Upper lobe of left lung (tissue), 4 donors: ENCODE measurements around the gene MAMDC4.

Experiments used
- POLR2A ChIP-seq, 4 donors: fragments of 450-650 bp; IDR thresholded peaks; one replicate each; pipeline ENCODE4 v1.5.1; 2016 to 2017; ENCODE audit warnings: antibody characterized with exemption in 4 of 4, mild to moderate bottlenecking in 2 of 4
- POLR2AphosphoS5 ChIP-seq, 2 donors: sonication (generic); formaldehyde crosslinking; IDR thresholded peaks; one replicate each; pipeline ENCODE4 v1.5.1; 2017; ENCODE audit warnings: antibody characterized with exemption in 2 of 2
- TF ChIP-seq, protein P1 (sequence below), 6 experiments: fragments of 450-650 bp in 4 of 6; fragments of 200-600 bp in 2 of 6; sonication (generic) in 2 of 6; IDR thresholded peaks; one replicate each; pipeline ENCODE4 v1.5.1; 2016 to 2019; ENCODE audit warnings: antibody characterized with exemption in 6 of 6

DNA sequence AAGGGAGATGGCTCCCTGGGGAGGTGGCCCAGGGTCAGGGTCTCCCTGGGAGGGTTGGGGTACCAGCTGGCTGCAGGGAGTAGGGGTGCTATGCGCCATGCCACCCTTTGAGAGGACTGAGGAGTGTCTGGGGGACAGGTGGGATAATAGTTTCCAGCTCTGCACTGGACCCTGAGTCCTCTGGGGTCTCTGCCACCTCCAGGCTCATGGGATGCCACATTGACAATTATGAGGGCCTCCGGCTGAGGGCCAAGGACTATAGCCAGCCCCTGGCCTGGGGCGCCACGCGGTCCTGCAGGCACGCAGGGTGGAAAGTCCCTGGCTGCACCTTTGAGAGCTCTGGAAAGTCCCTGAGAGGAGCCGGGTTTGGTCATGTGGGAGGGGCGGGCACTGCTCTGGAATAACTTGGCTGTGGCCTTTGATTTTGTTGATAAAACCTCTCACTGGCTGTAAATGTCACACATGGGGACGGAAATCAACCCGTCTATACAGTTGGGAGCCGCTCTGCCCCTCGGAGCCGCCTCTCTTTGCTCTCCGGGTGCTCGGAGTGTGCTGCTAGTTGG, 50.2 kb downstream of the MAMDC4 start:
- TF ChIP-seq, protein P1, sequence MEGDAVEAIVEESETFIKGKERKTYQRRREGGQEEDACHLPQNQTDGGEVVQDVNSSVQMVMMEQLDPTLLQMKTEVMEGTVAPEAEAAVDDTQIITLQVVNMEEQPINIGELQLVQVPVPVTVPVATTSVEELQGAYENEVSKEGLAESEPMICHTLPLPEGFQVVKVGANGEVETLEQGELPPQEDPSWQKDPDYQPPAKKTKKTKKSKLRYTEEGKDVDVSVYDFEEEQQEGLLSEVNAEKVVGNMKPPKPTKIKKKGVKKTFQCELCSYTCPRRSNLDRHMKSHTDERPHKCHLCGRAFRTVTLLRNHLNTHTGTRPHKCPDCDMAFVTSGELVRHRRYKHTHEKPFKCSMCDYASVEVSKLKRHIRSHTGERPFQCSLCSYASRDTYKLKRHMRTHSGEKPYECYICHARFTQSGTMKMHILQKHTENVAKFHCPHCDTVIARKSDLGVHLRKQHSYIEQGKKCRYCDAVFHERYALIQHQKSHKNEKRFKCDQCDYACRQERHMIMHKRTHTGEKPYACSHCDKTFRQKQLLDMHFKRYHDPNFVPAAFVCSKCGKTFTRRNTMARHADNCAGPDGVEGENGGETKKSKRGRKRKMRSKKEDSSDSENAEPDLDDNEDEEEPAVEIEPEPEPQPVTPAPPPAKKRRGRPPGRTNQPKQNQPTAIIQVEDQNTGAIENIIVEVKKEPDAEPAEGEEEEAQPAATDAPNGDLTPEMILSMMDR (IDR thresholded peaks at IDR 0.05), result peak in 1 of 6 experiments; percentile 5
- TF ChIP-seq POLR2A (IDR thresholded peaks at IDR 0.05) (peak in 2 of 4 donors; percentile 38 to 48), POLR2AphosphoS5 (IDR thresholded peaks at IDR 0.05) (peak; percentile 58 to 65)
